HG03439 (cell line): ENCODE measurements around the gene SCMH1.
A peak's percentile ranks its signal among the peaks of the same experiment; 100 is the strongest.

Experiments
- ATAC-seq: cut with Tn5 transposase; IDR thresholded peaks from one replicate; pipeline ENCODE4 v1.9.1; 2021; ENCODE audit warnings: mild to moderate bottlenecking, moderate library complexity; ENCODE audit not compliant: unreplicated experiment

Gene SCMH1

DNA sequence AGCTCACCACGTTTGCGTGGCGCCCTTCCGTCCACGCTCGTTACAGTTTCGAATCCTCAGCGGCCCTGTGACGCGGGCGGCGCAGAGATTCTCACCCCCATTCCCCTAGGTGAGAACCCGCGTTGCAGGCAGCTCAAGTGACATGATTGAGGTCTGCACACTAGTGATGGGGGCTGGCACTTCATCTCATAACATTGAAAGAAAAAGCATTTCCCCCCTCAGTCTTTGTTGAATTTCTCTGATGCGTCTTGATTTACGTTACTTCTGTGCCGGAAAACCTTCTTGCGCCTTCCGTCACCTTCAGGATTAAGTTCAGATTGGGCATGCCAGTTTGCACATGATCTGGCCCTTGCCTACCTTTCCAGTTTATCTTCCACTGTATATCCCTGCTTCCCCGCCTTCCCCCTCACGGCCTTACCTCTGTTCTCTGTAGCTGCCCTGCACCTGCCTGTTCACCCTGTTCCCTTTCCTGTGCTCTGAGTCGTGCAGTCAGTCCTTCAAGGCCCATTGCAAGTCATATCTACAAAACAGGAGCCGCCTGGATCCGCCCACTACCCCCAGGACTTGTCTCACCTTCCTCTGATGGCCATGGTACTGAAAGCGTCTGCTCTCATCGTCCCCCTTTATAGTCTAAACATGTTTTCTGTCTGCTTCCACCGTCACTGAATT lies 261.5 kb downstream of the SCMH1 start:
- no peak for ATAC-seq

DNA sequence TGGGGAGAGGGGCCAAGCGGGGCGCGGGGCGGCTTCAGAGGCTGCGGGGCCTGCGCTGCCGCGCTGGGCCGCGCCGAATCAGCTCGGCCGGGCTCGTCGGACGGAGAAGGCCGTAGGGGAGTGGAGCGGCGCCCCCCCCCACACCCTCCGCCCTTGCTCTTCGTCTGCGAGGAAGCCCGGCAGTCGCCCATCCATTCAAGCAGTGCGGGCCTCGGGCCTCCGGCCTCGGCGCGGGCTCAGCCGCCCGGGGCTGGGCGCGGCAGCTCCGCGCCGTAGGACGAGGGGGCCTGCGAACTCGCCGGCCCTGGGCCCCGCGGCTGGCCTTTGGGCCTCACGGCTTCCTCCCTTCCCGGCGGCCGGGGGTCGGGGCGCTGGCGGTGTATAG lies 262.0 kb downstream of the SCMH1 start:
- ATAC-seq, result peak; percentile 29

DNA sequence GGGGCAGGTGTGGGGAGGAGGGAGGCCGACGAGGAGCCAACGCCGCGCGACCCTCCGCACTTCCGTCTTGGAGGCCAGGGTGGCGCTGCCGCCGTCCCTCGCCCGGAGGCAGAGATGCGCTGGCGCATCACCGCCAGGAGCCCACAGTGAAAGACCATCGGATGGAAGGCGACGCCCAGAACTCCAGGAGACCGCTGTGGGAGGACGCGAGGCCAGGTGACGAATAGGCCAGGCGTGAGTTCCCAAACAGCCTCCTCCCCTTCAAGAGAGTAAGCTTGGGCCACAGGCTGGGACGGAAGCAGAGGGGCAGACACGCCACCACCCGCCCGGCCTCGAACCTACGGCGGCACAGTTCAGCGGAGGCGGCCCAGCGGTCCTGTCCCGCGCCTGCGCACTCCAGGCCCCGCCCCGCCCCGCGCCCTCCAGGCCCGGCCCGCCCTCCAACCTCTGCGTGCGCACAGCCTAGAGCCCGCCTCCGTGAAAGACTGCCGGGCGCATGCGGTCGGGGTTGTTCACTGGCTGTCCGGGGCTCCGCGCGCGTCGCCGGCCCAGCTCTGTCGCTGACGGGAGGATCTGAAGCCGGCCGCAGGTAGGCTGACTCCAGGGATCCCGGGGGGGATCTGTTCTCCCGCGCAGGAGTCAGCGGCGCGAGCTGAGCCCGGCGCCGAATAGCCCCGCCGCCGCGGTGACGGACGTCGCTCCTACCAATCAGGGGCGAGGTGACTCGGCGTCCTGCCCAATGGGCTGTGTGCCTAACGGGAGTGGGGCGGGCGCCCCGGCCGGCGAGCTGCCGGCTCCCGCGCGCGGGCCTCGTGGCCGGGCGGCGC lies 262.7 kb downstream of the SCMH1 start, which contains the start of gene CTPS1:
CTPS1 (plus strand) TSS at position 456 of the 827 bp plus-strand sequence. CDS start 3,595 bp downstream, outside the sequence.
- ATAC-seq, result peak; percentile 92

DNA sequence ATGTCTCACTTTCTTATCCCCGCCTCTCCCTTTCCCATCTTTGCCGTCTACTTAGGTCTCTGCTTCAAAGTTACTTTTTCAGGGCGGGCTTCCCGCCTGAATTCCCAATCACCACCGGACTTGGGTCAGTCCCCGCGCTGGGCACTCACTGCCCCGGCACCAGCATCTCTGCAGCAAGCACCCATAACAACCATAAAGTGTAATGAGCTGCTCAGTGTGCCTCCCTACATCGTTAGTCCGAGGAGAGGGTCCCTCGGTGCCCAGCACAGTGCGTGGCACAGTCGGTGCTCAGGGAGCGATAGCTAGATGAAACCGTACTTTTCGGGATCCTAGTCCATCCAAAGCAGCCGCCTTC lies 263.2 kb downstream of the SCMH1 start:
- no peak for ATAC-seq

GRCh38 chr1:40977716-40978115 lies 264.4 kb downstream of the SCMH1 start:
- ATAC-seq, result no peak
